GM12878 (cell line): ENCODE measurements around the gene PTGR1. TPM values are rescaled to one million over a fixed set of nuclear protein-coding genes. Genes with fewer than 3 reads are reported as not detected.
"Not testable (repeated sequence)": the region's sequence is repeated elsewhere in the genome, so short reads cannot be mapped to it uniquely, and the experiment has no call there.

Experiments used
- ATAC-seq: fragments of 200-7000 bp; cut with Tn5 transposase; 3 replicates; pipeline ENCODE4 v1.9.1; 2020; ENCODE audit warnings: mild to moderate bottlenecking, moderate library complexity
- BruUV-seq: library from RNA; stranded (reverse); fragments of 400-500 nt; replicated peaks from 2 replicates; lab custom pipeline; 2021; lab: Mats Ljungman, UMichigan
- CTCF ChIA-PET: fragments of 300-600 bp; sonication (Branson Sonifier 250); formaldehyde crosslinking; extraction: SDS; loops from one replicate; lab custom pipeline; 2021; ENCODE audit warnings: inconsistent platforms; lab: Yijun Ruan, JAX
- POLR2A ChIA-PET: fragments of 350-600 bp; formaldehyde crosslinking; extraction: SDS; loops from one replicate; lab custom pipeline; 2021; ENCODE audit warnings: inconsistent platforms; lab: Charles Lee
- RAD21 ChIA-PET: fragments of 300-600 bp; sonication (Branson Sonifier 250); formaldehyde crosslinking; loops from one replicate; lab custom pipeline; 2023; ENCODE audit warnings: antibody characterized with exemption; ENCODE audit not compliant: unreplicated experiment; lab: Charles Lee
- SMC1A ChIA-PET: fragments of 300-600 bp; sonication (Branson Sonifier 250); formaldehyde crosslinking; loops from one replicate; lab custom pipeline; 2023; ENCODE audit not compliant: unreplicated experiment, uncharacterized antibody; lab: Charles Lee
- DNase-seq: peaks from one replicate; pipeline ENCODE4 v3.0.0-alpha.2; 2011; ENCODE audit warnings: low read depth, low spot score
- FAIRE-seq: peaks from 3 replicates; lab custom pipeline; 2011; peaks lifted over from hg19 to GRCh38; lab: Jason Lieb, UNC
- H2AFZ ChIP-seq: 2 replicates; pipeline ENCODE4 v1.6.0; 2011; ENCODE audit warnings: low read depth, low read length, control low read depth; ENCODE audit not compliant: control insufficient read depth
- H3K27ac ChIP-seq: 2 replicates; pipeline ENCODE4 v1.5.1; 2011; ENCODE audit warnings: control low read depth; ENCODE audit not compliant: control insufficient read depth, insufficient read depth
- H3K27me3 ChIP-seq, 2 experiments: replicated peaks in 1 of 2; 2 replicates each; pipeline versions ENCODE4 v1.6.0 to v1.6.1; 2011; ENCODE audit warnings: low read length in 1 of 2; ENCODE audit not compliant: control insufficient read depth in 2 of 2, insufficient read depth in 2 of 2
- H3K36me3 ChIP-seq, 2 experiments: 2 replicates each; pipeline ENCODE4 v1.5.1; 2011; ENCODE audit warnings: low read length in 1 of 2; ENCODE audit not compliant: control insufficient read depth in 2 of 2, insufficient read depth in 2 of 2
- H3K4me1 ChIP-seq: 2 replicates; pipeline ENCODE4 v1.6.1; 2011; ENCODE audit warnings: mild to moderate bottlenecking, low read length, moderate library complexity, mixed read lengths; ENCODE audit not compliant: control insufficient read depth, insufficient read depth
- H3K4me2 ChIP-seq: 2 replicates; pipeline ENCODE4 v1.6.0; 2011; ENCODE audit warnings: control low read depth; ENCODE audit not compliant: control insufficient read depth, insufficient read depth
- H3K4me3 ChIP-seq: fragments of 200-600 bp; sonication (generic); 2 replicates; pipeline ENCODE4 v1.5.1; 2016
- H3K79me2 ChIP-seq: 2 replicates; pipeline ENCODE4 v1.6.0; 2011; ENCODE audit warnings: low read length; ENCODE audit not compliant: control insufficient read depth, insufficient read depth
- H3K9ac ChIP-seq: 2 replicates; pipeline ENCODE4 v1.8.0; 2011; ENCODE audit warnings: low read length, control low read depth, mixed read lengths; ENCODE audit not compliant: control insufficient read depth, insufficient read depth
- H3K9me3 ChIP-seq: replicated peaks from 3 replicates; pipeline ENCODE4 v1.5.1; 2011; ENCODE audit warnings: mild to moderate bottlenecking, low read length; ENCODE audit not compliant: control insufficient read depth, insufficient read depth
- H4K20me1 ChIP-seq: 2 replicates; pipeline ENCODE4 v1.6.0; 2011; ENCODE audit not compliant: control insufficient read depth, insufficient read depth
- KDM1A ChIP-seq: fragments of 200-600 bp; sonication (generic); IDR thresholded peaks from 2 replicates; pipeline ENCODE4 v1.6.1; 2016; ENCODE audit warnings: borderline replicate concordance
- SMARCA5 ChIP-seq: fragments of 450-650 bp; IDR thresholded peaks from 2 replicates; pipeline ENCODE4 v1.6.1; 2017; ENCODE audit warnings: mild to moderate bottlenecking
- ZNF622 ChIP-seq: fragments of 450-650 bp; IDR thresholded peaks from 2 replicates; pipeline ENCODE4 v1.6.1; 2017; ENCODE audit warnings: mild to moderate bottlenecking, inconsistent platforms
- ZNF687 ChIP-seq: fragments of 450-650 bp; IDR thresholded peaks from 2 replicates; pipeline ENCODE4 v1.6.1; 2017; ENCODE audit warnings: mild to moderate bottlenecking, moderate library complexity
- WGBS: methylation state at CpG from one replicate; pipeline ENCODE4 v1.1.6; 2016; ENCODE audit warnings: low lambda C conversion rate; ENCODE audit not compliant: insufficient replicate concordance, insufficient coverage; ENCODE audit errors: missing lambda C conversion rate; 5-methylcytosine and 5-hydroxymethylcytosine counted together
- in situ Hi-C: fragments of 300-500 bp; cut with MboI; formaldehyde crosslinking; loops from 9 replicates; pipeline ENCODE4 v1.14.3; 2018; ENCODE audit warnings: mixed read lengths
- intact Hi-C: fragments of 100-400 bp; cut with micrococcal nuclease; formaldehyde crosslinking; loops from one replicate; pipeline ENCODE4 v1.14.2; 2022; ENCODE audit not compliant: unreplicated experiment
- polyA plus RNA-seq, 11 experiments: library from polyadenylated mRNA; depleted of rRNA in 4 of 11; unstranded in 6 of 11; stranded (reverse) in 5 of 11; fragments of >200 nt; fragmentation: Nextera tagmentation in 4 of 11; fragmentation: Illumina TruSeq in 1 of 11; extraction: Ambion mirVana in 4 of 11; extraction: Trizol in 1 of 11; gene quantifications; 1 replicate in 1 of 11; 2 replicates in 10 of 11; pipeline versions ENCODE4 v1.2.1 to v1.2.3, GENCODE V29; 2011 to 2016; ENCODE audit warnings: inconsistent platforms in 2 of 11, missing spikeins in 2 of 11, low read depth in 1 of 11
- total RNA-seq, 4 experiments: library from RNA; depleted of rRNA in 3 of 4; stranded (reverse); fragments of >200 nt in 3 of 4; fragmentation: Illumina TruSeq in 1 of 4; extraction: Trizol in 1 of 4; gene quantifications; 2 replicates each; pipeline versions ENCODE4 v1.2.1 to v1.2.3, GENCODE V29; 2013 to 2021
- TF ChIP-seq, protein P1 (sequence below): fragments of 450-650 bp; conservative IDR thresholded peaks from 2 replicates; pipeline ENCODE4 v1.6.1; 2017; ENCODE audit warnings: mild to moderate bottlenecking, moderate library complexity

Gene PTGR1
- total and polyA plus RNA-seq, 10 of the 15 experiments (the other 5 are each of a cell fraction or from before 2014, with no cell fraction given), result 0.12 to 6.3 (median 2.8) TPM

DNA sequence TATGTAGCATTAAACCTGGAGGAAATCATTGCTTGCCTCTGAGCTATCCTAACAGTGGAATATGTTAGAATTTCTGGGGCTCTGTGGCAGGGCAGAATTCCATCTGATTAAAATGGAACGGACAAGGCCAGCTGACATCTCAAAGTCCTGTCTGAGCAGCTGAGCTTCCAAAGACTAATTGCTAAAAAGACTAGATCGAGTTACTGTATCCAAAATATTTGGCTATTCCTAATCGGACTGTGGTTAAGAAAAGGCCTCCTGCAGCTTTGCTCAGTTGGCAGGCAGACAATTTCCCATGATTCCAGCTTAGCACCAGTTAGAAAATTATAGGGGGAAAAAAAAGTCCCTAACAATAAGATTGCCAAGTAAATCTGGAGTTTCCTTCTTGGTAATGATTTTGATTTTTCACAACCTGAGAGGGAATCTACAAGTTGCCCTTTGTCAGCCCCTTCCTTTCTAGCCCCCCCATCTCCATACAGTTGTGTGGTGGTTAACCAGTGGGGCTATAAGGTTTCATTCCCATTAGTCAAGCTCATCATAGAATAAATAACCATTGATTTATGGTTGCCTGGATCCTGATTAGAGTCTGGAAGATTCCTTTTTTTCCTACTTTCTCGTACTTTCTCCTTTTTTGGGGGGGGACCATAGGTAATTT lies 26.4 kb downstream of the PTGR1 start:
- H3K4me2 ChIP-seq, result no peak overlapping the region
- POLR2A ChIA-PET, result no interaction called here
- DNase-seq (no peak), ATAC-seq (no peak), FAIRE-seq (no peak)
- peaks cover 5% of the 10 kb centered on the region; the same call in 2 of the 3 replicates for H3K9me3 ChIP-seq
- 36% methylated on average over 4 of the region's 4 CpGs for WGBS
- no peak overlapping the region for H3K4me3 ChIP-seq
- intact Hi-C loops (no loop called here), in situ Hi-C loops (no loop called here)
- TF ChIP-seq KDM1A (no peak), ZNF687 (no peak), SMARCA5 (no peak), ZNF622 (no peak)
- TF ChIP-seq, protein P1, sequence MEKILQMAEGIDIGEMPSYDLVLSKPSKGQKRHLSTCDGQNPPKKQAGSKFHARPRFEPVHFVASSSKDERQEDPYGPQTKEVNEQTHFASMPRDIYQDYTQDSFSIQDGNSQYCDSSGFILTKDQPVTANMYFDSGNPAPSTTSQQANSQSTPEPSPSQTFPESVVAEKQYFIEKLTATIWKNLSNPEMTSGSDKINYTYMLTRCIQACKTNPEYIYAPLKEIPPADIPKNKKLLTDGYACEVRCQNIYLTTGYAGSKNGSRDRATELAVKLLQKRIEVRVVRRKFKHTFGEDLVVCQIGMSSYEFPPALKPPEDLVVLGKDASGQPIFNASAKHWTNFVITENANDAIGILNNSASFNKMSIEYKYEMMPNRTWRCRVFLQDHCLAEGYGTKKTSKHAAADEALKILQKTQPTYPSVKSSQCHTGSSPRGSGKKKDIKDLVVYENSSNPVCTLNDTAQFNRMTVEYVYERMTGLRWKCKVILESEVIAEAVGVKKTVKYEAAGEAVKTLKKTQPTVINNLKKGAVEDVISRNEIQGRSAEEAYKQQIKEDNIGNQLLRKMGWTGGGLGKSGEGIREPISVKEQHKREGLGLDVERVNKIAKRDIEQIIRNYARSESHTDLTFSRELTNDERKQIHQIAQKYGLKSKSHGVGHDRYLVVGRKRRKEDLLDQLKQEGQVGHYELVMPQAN, result no peak
- H3K36me3 ChIP-seq, result no peaks in the 10 kb centered on the region
- no peak overlapping the region for H2AFZ ChIP-seq
- H3K4me1 ChIP-seq, result no peaks in the 10 kb centered on the region
- SMC1A ChIA-PET, result interaction anchor here (0.6 kb wide), 1 partner anchor 10 kb away, joined by 3 read pairs; no protein-coding TSS in a partner anchor
- H3K79me2 ChIP-seq, result no peaks in the 10 kb centered on the region
- BruUV-seq, result no TSS peak
- H3K9ac ChIP-seq, result no peak overlapping the region
- H3K27ac ChIP-seq, result no peak overlapping the region
- no peaks in the 10 kb centered on the region for H4K20me1 ChIP-seq
- RAD21 ChIA-PET, result no interaction called here
- no peaks in the 10 kb centered on the region for H3K27me3 ChIP-seq
- CTCF ChIA-PET, result no interaction called here

DNA sequence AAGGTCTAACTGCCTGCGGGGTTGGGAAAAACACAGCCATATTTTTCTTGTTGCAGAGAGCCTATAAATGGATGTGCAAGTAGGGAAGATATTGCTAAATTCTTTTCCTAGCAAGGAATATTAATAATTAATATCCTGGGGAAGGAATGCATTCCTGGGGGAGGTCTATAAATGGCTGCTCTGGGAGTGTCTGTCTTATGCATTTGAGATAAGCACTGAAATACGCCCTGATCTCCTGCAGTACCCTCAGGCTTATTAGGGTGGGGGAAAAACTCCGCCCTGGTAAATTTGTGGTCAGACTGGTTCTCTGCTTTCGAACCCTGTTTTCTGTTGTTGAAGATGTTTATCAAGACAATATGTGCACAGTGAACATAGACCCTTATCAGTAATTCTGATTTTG lies 31.3 kb downstream of the PTGR1 start:
- H3K4me3 ChIP-seq, H2AFZ ChIP-seq, in situ Hi-C loops, FAIRE-seq, POLR2A ChIA-PET, SMC1A ChIA-PET, BruUV-seq, H3K9me3 ChIP-seq, H4K20me1 ChIP-seq, H3K36me3 ChIP-seq, H3K9ac ChIP-seq, H3K27ac ChIP-seq, intact Hi-C loops, ATAC-seq, H3K4me2 ChIP-seq, DNase-seq, H3K4me1 ChIP-seq, H3K27me3 ChIP-seq, CTCF ChIA-PET, H3K79me2 ChIP-seq, RAD21 ChIA-PET: not testable (repeated sequence)
- WGBS, result 36% methylated on average over 4 of the region's 4 CpGs
